ENCODE data around the gene SLC16A12. TPM values are rescaled to one million over a fixed set of nuclear protein-coding genes. Genes with fewer than 3 reads are reported as not detected.
"Not testable (repeated sequence)": the region's sequence is repeated elsewhere in the genome, so short reads cannot be mapped to it uniquely, and the experiment has no call there.

Gene SLC16A12
- total and polyA plus RNA-seq, 2 of the 8 experiments (the other 6 are each of a cell fraction or from before 2014, with no cell fraction given) = 1.6 to 1.9 TPM

- H3K36me3 ChIP-seq (ENCODE audit: control insufficient read depth in 2 of 4, insufficient read depth in 4 of 4, low read length in 3 of 4); DNase-seq (ENCODE audit: low read depth in 1 of 2, low spot score in 2 of 2); H3K4ac ChIP-seq (replicated peaks; ENCODE audit: insufficient read length, low read depth, low read length); H3K4me1 ChIP-seq (replicated peaks in 1 of 4; ENCODE audit: control insufficient read depth in 3 of 4, insufficient read depth in 4 of 4, low read length in 3 of 4); H3K27ac ChIP-seq (ENCODE audit: low read depth, low read length); H2BK120ac ChIP-seq (replicated peaks; ENCODE audit: low read depth, low read length); H3K14ac ChIP-seq (ENCODE audit: insufficient read length); H3K9me3 ChIP-seq (ENCODE audit: insufficient read depth in 2 of 2, low read depth in 1 of 2, low read length in 1 of 2); H2AFZ ChIP-seq (ENCODE audit: low read length); H2BK12ac ChIP-seq (ENCODE audit: low read depth, low read length); H3K27me3 ChIP-seq (replicated peaks in 1 of 4; ENCODE audit: control insufficient read depth in 3 of 4, extremely low read depth in 1 of 4, insufficient read depth in 3 of 4, low read length in 3 of 4); H3K23ac ChIP-seq (ENCODE audit: insufficient read length); H3K18ac ChIP-seq (ENCODE audit: extremely low read depth, low read length); FAIRE-seq; POLR2A ChIA-PET (ENCODE audit: partially characterized antibody); H4K8ac ChIP-seq (ENCODE audit: extremely low read depth, insufficient read depth, low read length); H3K56ac ChIP-seq (replicated peaks; ENCODE audit: insufficient read length, low read depth, low read length); H3K4me2 ChIP-seq (ENCODE audit: insufficient read depth in 1 of 2, low read depth in 2 of 2, low read length in 2 of 2); H3K79me1 ChIP-seq (ENCODE audit: low read depth, low read length); H3K79me2 ChIP-seq (ENCODE audit: control insufficient read depth in 1 of 2, insufficient read depth in 2 of 2, low read length in 2 of 2); H3K4me3 ChIP-seq (ENCODE audit: extremely low read depth in 1 of 4, insufficient read depth in 2 of 4, low read depth in 3 of 4, low read length in 4 of 4); H3K23me2 ChIP-seq (ENCODE audit: low read depth, low read length); H3K9ac ChIP-seq (replicated peaks in 1 of 4; ENCODE audit: extremely low read depth in 1 of 4, low read depth in 3 of 4, low read length in 3 of 4); H4K91ac ChIP-seq (replicated peaks; ENCODE audit: insufficient read length, low read length); H4K20me1 ChIP-seq (replicated peaks in 1 of 2; ENCODE audit: control insufficient read depth in 1 of 2, insufficient read depth in 2 of 2, low read length in 2 of 2); H2BK5ac ChIP-seq (ENCODE audit: low read depth, low read length); H2BK20ac ChIP-seq (ENCODE audit: low read length); H4K5ac ChIP-seq (ENCODE audit: insufficient read length, low read depth, low read length); H2AK5ac ChIP-seq (ENCODE audit: low read depth, low read length); H2BK15ac ChIP-seq (ENCODE audit: low read length): not testable (repeated sequence)
- WGBS, 2 experiments (ENCODE audit: extremely low coverage in 1 of 2, insufficient coverage in 1 of 2, insufficient read length in 1 of 2, insufficient replicate concordance in 2 of 2, low coverage in 1 of 2, low lambda C conversion rate in 2 of 2, missing lambda C conversion rate in 1 of 2) = 91% methylated on average over 3 of the region's 3 CpGs; no CpG with 5 or more reads in 1 of the 2 experiments
- CTCF ChIA-PET (ENCODE audit: partially characterized antibody) = interaction anchor here (0.6 kb wide), 2 partner anchors 18 to 170 kb away, joined by 3 to 6 read pairs; no protein-coding TSS in a partner anchor
Measured at GRCh38 chr10:89407792-89408191, 127.6 kb downstream of the SLC16A12 start.

GRCh38 chr10:89406178-89406577 is 129.2 kb downstream of the SLC16A12 start:
- H3K9me3 ChIP-seq (ENCODE audit: insufficient read depth in 2 of 2, low read depth in 1 of 2, low read length in 1 of 2); DNase-seq (ENCODE audit: low read depth in 1 of 2, low spot score in 2 of 2); H3K9ac ChIP-seq (replicated peaks in 1 of 4; ENCODE audit: extremely low read depth in 1 of 4, low read depth in 3 of 4, low read length in 3 of 4); H2AK5ac ChIP-seq (ENCODE audit: low read depth, low read length); H2BK15ac ChIP-seq (ENCODE audit: low read length); H2BK5ac ChIP-seq (ENCODE audit: low read depth, low read length); H3K79me1 ChIP-seq (ENCODE audit: low read depth, low read length); H3K4me3 ChIP-seq (ENCODE audit: extremely low read depth in 1 of 4, insufficient read depth in 2 of 4, low read depth in 3 of 4, low read length in 4 of 4); H3K4me1 ChIP-seq (replicated peaks in 1 of 4; ENCODE audit: control insufficient read depth in 3 of 4, insufficient read depth in 4 of 4, low read length in 3 of 4); H2BK12ac ChIP-seq (ENCODE audit: low read depth, low read length); FAIRE-seq; H3K23me2 ChIP-seq (ENCODE audit: low read depth, low read length); H2BK20ac ChIP-seq (ENCODE audit: low read length); H3K4ac ChIP-seq (replicated peaks; ENCODE audit: insufficient read length, low read depth, low read length); H3K14ac ChIP-seq (ENCODE audit: insufficient read length); H3K23ac ChIP-seq (ENCODE audit: insufficient read length); H2BK120ac ChIP-seq (replicated peaks; ENCODE audit: low read depth, low read length); H4K8ac ChIP-seq (ENCODE audit: extremely low read depth, insufficient read depth, low read length); H3K27ac ChIP-seq (ENCODE audit: low read depth, low read length); CTCF ChIA-PET (ENCODE audit: partially characterized antibody); H3K18ac ChIP-seq (ENCODE audit: extremely low read depth, low read length); H3K36me3 ChIP-seq (ENCODE audit: control insufficient read depth in 2 of 4, insufficient read depth in 4 of 4, low read length in 3 of 4); H3K56ac ChIP-seq (replicated peaks; ENCODE audit: insufficient read length, low read depth, low read length); H3K4me2 ChIP-seq (ENCODE audit: insufficient read depth in 1 of 2, low read depth in 2 of 2, low read length in 2 of 2); H4K5ac ChIP-seq (ENCODE audit: insufficient read length, low read depth, low read length); H4K20me1 ChIP-seq (replicated peaks in 1 of 2; ENCODE audit: control insufficient read depth in 1 of 2, insufficient read depth in 2 of 2, low read length in 2 of 2); H4K91ac ChIP-seq (replicated peaks; ENCODE audit: insufficient read length, low read length); H2AFZ ChIP-seq (ENCODE audit: low read length); H3K27me3 ChIP-seq (replicated peaks in 1 of 4; ENCODE audit: control insufficient read depth in 3 of 4, extremely low read depth in 1 of 4, insufficient read depth in 3 of 4, low read length in 3 of 4); H3K79me2 ChIP-seq (ENCODE audit: control insufficient read depth in 1 of 2, insufficient read depth in 2 of 2, low read length in 2 of 2): not testable (repeated sequence)
- POLR2A ChIA-PET (ENCODE audit: partially characterized antibody) = interaction anchor here (1.2 kb wide), 1 partner anchor 8 kb away, joined by 3 read pairs; the partner anchor contains the start of gene IFIT5
- WGBS, 2 experiments (ENCODE audit: extremely low coverage in 1 of 2, insufficient coverage in 1 of 2, insufficient read length in 1 of 2, insufficient replicate concordance in 2 of 2, low coverage in 1 of 2, low lambda C conversion rate in 2 of 2, missing lambda C conversion rate in 1 of 2) = 97% methylated on average over 9 of the region's 9 CpGs; no CpG with 5 or more reads in 1 of the 2 experiments

All from H1 (cell line).